GM18870 (cell line): ENCODE results near the gene IGFBP2.
A peak's percentile ranks its signal among the peaks of the same experiment; 100 is the strongest.
"Not testable (repeated sequence)": the region's sequence is repeated elsewhere in the genome, so short reads cannot be mapped to it uniquely, and the experiment has no call there.

ENCODE experiments used
- ATAC-seq: cut with Tn5 transposase; IDR thresholded peaks from one replicate; pipeline ENCODE4 v1.9.1; 2021; ENCODE audit warnings: moderate library complexity; ENCODE audit not compliant: unreplicated experiment

Gene IGFBP2

GRCh38 chr2:216632952-216633615, at the start of gene IGFBP2:
Gene IGFBP2, plus strand, starts transcription at chr2:216633420. Its CDS starts 104 bp downstream, at chr2:216633524.
- ATAC-seq = no peak

GRCh38 chr2:216583606-216584005, 49.6 kb upstream of the IGFBP2 start:
- no peak for ATAC-seq

- no peak for ATAC-seq
Measured at GRCh38 chr2:216584112-216584511, 49.1 kb upstream of the IGFBP2 start.

GRCh38 chr2:216585441-216585840, 47.8 kb upstream of the IGFBP2 start:
- no peak for ATAC-seq

GRCh38 chr2:216588861-216589710, 44.1 kb upstream of the IGFBP2 start:
- no peak for ATAC-seq

GRCh38 chr2:216589791-216590190, 43.4 kb upstream of the IGFBP2 start:
- no peak for ATAC-seq

- no peak for ATAC-seq
Measured at GRCh38 chr2:216590780-216591179, 42.4 kb upstream of the IGFBP2 start.

- ATAC-seq = no peak
Measured at GRCh38 chr2:216591480-216591879, 41.7 kb upstream of the IGFBP2 start.

GRCh38 chr2:216594081-216594480, 39.1 kb upstream of the IGFBP2 start:
- ATAC-seq = no peak

- no peak for ATAC-seq
Measured at GRCh38 chr2:216596236-216596979, 36.8 kb upstream of the IGFBP2 start.

- ATAC-seq = no peak
Measured at GRCh38 chr2:216596980-216597509, 36.2 kb upstream of the IGFBP2 start.

GRCh38 chr2:216597825-216598224, 35.4 kb upstream of the IGFBP2 start:
- not testable (repeated sequence) for ATAC-seq

- ATAC-seq = no peak
Measured at GRCh38 chr2:216601632-216602409, 31.4 kb upstream of the IGFBP2 start.

- no peak for ATAC-seq
Measured at GRCh38 chr2:216603010-216603883, 30.0 kb upstream of the IGFBP2 start.

- no peak for ATAC-seq
Measured at GRCh38 chr2:216603884-216604245, 29.4 kb upstream of the IGFBP2 start.

GRCh38 chr2:216604458-216604857, 28.8 kb upstream of the IGFBP2 start:
- ATAC-seq = no peak

GRCh38 chr2:216606551-216607276, 26.5 kb upstream of the IGFBP2 start:
- peak; percentile 61 for ATAC-seq

GRCh38 chr2:216607277-216607560, 26.0 kb upstream of the IGFBP2 start:
- ATAC-seq = no peak

GRCh38 chr2:216608525-216608924, 24.7 kb upstream of the IGFBP2 start:
- no peak for ATAC-seq
